HG02798 (cell line): Measurements from ENCODE around the gene NR2C1.
A peak's percentile ranks its signal among the peaks of the same experiment; 100 is the strongest.

Experiments used
- ATAC-seq: cut with Tn5 transposase; IDR thresholded peaks from one replicate; pipeline ENCODE4 v1.9.1; 2021; ENCODE audit warnings: mild to moderate bottlenecking; ENCODE audit not compliant: unreplicated experiment, poor library complexity

The NR2C1 gene

DNA sequence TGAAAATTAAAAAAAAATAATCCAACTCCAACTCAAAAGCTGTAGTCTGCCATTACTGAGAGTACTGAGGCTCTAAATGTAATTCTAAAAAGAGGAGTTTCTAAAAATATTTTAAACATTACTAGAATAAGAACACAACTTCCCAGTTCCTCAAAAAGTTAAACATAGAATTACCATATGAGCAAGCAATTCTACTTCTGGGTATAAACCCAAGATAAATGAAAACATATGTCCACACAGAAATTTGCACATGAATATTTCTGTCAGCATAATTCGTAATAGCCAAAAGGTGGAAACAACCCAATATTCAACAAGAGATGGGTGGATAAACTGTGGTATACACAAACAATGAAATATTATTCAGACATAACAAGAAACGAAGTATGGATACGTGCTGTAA lies 15.0 kb upstream of the NR2C1 start:
- ATAC-seq: peak; percentile 66

GRCh38 chr12:95085612-95086011 lies 12.2 kb upstream of the NR2C1 start:
- no peak for ATAC-seq

GRCh38 chr12:95083938-95084337 lies 10.5 kb upstream of the NR2C1 start:
- no peak for ATAC-seq

GRCh38 chr12:95083471-95083870 lies 10.1 kb upstream of the NR2C1 start:
- no peak for ATAC-seq

DNA sequence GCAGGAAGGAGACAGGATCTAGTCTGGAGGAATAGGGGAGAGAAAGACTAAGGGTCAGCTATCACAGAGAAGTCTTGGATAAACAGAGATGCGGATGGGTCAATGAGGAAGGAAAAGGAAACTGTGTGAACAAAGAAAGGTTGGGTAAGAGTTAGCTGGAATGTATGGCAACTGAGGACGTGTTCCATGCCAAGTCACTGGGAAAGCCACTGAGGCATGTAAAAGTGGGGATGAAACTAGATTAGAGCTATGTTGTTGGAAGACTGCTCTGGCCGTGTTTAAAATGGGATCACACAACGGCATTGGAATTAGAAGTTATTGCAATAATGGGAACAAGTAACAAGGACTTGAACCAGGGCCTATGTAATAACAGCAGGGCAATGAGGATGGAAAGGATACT lies 3.9 kb upstream of the NR2C1 start:
- ATAC-seq: no peak

DNA sequence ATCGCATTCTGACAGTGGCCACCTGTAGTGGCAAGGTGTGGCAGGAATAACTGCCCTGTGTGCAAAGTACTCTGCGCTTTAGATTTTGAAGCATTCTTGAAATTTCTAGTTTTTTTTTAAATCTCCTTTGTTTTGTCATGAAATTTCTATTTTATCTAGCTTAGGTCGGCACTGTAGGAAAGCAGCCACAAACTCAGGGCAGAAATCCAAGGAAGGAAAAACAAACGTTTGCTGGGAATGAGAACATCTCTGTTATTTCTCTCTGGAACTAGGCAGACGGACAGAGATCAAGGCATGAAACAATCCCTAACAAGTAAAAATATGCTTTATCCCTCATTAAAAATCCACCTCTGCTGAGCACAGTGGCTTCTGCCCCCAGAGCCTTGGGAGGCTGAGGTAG lies 1.3 kb upstream of the NR2C1 start:
- ATAC-seq: no peak

DNA sequence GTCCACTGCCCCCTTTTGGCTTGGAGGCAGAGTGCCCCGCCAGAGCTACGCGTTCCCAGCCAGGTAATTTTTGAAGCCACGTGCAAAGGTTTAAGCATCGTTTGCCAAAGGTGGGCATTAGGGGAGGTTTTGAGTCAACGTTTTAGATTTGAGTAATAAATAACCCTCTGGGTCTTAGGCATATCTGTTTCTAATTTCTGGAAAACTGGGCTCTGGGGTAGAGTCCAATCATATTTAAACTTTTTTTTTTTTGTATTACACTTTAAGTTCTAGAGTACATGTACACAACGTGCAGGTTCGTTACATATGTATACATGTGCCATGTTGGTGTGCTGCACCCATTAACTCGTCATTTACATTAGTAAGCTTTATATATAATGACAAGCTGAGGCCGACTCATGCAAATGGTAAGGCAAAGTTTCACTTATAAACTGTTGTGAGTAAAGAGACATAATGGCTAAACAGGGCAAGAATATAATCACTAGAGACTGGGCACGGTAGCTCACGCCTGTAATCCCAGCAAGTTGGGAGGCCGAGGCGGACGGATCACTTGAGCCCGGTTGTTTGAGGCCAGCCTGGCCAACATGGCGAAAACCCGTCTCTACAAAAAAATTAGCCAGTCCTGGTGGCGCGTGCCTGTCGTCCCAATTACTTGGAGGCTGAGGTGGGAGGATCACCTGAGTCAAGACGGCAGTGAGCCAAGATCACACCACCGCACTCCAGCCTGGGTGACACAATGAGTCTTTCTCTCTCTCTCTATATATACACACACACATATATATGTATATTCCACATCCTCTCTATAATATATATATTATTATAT lies 491 bp upstream of the NR2C1 start:
- no peak for ATAC-seq

DNA sequence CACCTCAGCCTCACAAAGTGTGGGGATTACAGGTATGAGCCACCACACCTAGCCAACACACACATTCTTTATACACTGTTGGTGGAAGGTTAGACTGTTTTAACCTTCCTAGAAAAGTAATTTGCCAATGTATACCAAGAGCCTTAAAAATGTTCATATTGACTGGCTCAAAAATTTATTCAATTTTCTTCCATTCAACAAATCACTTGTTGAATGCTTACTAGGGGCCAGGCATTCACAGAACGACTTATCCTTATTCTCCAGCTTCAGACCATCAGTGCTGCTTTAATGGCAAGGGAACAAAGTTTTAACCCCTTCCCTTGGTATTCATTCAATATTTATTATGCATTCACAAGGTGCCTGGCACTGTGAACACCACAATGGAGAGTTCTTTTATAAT lies 3.0 kb downstream of the NR2C1 start:
- no peak for ATAC-seq

DNA sequence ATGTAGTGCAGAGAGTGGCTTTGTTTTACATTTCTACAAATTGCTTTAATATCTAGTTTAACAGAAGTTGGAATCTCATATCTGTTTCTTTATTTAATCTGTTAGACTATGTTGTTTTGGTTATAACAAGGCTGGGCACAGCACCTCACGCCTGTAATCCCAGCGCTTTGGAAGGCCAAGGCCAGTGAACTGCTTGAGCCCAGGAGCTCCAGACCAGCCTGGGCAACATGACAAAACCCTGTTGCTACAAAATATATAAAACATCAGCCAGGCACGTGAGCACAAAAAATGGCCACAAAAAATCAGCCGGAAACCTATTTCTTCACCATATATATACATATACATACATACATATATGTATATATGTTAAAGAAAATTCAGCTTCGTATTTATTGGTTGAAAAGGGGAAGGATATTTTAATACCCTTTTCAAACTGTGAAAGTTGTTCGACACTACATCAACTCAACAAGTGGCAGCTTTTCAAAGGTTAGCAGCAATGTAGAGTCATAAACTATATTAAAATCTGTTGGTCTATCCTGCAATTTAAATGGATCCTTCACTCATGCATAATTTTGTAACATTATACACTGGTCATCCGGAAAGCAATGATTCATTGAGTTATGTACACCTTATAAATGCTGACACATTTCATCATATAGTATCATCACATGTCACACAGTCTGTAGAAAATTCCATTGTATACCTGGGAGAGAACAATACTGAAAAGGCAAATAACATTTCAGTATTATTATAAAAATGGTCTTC lies 7.1 kb downstream of the NR2C1 start:
- no peak for ATAC-seq

- ATAC-seq: no peak
Measured at GRCh38 chr12:95060951-95061350, 12.5 kb downstream of the NR2C1 start.

DNA sequence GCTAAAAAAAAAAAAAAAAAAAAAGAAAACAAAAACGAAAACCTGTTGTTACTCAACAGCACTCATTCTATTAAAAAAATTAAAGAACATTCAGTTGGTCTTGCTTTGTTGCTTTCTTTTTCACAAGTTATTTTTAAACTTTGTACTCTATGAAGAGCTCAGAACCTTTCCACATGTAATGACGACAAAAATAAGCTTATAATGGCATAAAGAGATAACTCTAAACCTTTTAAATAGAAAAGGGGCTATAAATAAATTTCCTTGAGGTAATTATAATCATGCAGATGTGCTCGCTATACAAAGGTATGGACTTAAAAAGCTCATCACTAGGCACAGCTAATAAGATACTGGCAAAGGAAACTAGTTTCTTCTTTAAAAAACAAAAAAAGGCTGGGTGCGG lies 13.4 kb downstream of the NR2C1 start:
- no peak for ATAC-seq

- ATAC-seq: no peak
Measured at GRCh38 chr12:95057424-95057823, 16.0 kb downstream of the NR2C1 start.

GRCh38 chr12:95055057-95055456 lies 18.4 kb downstream of the NR2C1 start:
- ATAC-seq: no peak

- no peak for ATAC-seq
Measured at GRCh38 chr12:95054206-95054605, 19.2 kb downstream of the NR2C1 start.

DNA sequence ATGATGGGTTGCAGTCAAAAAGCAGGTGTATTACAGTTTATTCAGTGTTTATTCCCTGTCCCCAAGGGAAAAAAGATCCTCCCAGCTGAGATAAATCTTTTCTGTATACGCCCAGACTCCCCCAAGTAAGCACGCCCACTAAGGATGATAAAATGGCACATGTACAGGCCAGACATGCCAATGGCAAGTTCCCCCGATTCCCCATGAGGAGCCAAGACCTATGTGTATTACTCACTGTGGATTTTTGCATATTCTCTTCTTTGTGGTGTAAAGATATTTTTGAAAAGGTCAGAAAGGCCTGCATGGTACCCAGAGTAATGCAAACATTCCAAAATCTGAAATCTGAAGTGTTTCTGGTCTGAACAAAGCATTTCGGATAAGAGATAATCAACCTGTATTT lies 22.2 kb downstream of the NR2C1 start:
- ATAC-seq: no peak

DNA sequence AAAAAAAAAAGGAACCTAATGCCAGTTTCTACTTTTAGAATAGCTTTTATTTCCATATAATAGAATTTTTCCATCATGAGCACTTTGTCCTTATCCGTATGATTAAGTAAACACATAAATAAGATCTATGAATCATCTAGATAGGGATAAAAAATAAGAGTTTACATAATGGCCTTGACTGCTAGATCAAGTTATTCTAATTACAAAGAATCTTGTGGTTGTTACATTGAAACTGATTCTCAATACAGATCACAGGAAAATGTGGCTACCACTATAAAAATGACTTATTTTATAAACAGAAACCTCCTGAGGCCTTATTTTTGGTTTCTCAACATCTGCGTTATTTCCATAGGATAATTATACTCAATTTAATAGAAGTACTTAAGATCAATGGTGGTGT lies 35.5 kb downstream of the NR2C1 start:
- ATAC-seq: no peak

GRCh38 chr12:95034750-95035149 lies 38.7 kb downstream of the NR2C1 start:
- ATAC-seq: no peak

DNA sequence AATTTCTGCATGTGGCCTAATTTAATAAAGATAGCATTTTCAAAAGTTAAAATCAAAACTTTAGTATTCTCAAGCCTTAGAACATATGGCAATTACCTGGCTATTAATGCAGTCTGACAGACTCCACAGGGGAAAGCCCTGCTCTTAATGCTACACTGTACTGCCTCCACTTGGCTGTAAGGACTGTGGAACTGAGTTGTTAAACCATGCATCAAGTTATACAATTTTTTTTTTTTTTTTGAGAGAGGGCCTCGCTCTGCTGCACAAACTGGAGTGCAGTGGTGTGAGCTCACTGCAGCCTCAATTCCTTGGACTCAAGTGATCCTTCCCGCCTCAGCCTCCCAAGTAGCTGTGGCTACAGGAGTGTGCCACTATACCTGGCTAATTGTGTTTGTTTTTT lies 50.9 kb downstream of the NR2C1 start:
- no peak for ATAC-seq

DNA sequence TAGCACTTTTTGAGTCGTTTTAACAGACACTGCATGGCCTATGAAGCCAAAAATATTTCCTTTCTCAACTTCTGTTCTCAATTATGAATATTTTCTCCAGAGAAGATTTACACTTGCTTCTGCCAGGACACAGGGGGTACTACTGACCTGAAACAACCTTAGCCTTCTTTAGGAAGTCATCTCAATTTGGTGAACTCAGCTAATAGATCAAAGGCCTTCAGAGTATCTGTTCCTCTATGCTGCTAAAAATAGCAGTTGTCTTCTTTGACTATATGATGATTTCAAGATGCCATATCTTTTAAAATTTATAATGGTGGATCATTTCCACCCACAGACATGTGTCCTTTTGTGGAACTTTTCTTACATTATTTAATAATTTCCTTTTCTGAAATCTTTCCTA lies 55.9 kb downstream of the NR2C1 start:
- ATAC-seq: no peak

DNA sequence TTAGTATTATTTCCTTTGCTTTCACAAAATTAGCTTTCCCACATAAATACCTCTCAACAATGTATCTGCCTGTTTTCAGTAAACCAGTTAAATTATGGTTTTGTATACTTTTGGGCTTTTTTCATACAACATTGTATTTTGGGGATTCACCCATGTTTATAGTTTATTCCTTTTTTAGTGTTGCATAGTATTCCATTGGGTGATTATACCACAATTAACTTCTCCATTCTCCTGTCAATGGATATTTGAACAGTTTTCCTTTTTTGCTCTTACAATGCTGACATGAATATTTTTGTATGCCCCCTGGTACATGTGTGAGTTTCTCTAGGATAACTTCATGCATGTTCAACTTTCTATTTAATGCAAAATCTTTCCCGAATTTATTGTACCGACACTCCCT lies 57.3 kb downstream of the NR2C1 start:
- ATAC-seq: no peak

DNA sequence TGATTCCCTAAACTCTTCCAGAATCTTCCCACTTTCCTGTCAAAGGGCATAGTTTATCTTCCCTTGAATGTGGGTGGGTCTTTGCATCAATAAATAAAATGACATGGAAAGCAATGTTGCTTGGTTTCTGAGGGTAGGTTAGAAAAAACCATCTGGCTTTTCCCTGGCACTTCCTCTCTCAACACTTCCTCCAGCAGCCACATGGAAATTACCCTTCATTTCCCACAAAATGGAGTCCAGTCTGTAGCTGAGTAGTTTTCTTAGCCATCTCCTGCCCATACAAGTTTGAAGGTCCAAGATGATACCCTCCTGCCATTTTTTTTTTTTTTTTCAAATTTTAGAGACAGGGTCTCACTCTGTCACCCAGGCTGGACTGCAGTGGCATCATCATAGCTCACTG lies 58.9 kb downstream of the NR2C1 start:
- ATAC-seq: no peak

GRCh38 chr12:95006206-95006605 lies 67.2 kb downstream of the NR2C1 start:
- no peak for ATAC-seq
